WTC11 (cell line): ENCODE results near the gene MAP6D1.

Source experiments
- CREB1 ChIP-seq: sonication (generic); formaldehyde crosslinking; IDR thresholded peaks from 2 replicates; pipeline ENCODE4 v1.8.0; 2023; ENCODE audit warnings: mild to moderate bottlenecking, missing genetic modification reagents
- FOXJ3 ChIP-seq: sonication (generic); formaldehyde crosslinking; IDR thresholded peaks from 2 replicates; pipeline ENCODE4 v1.9.0; 2021; ENCODE audit warnings: missing genetic modification reagents, mild to moderate bottlenecking, borderline replicate concordance
- FOXK1 ChIP-seq: sonication (generic); formaldehyde crosslinking; IDR thresholded peaks from 2 replicates; pipeline ENCODE4 v1.8.0; 2022; ENCODE audit warnings: mild to moderate bottlenecking, moderate library complexity, missing genetic modification reagents
- GABPB1 ChIP-seq: sonication (generic); formaldehyde crosslinking; IDR thresholded peaks from 2 replicates; pipeline ENCODE4 v1.8.1; 2023; ENCODE audit warnings: mild to moderate bottlenecking, missing genetic modification reagents
- MLX ChIP-seq: sonication (generic); formaldehyde crosslinking; IDR thresholded peaks from 2 replicates; pipeline ENCODE4 v1.8.1; 2023; ENCODE audit warnings: mild to moderate bottlenecking, missing genetic modification reagents, moderate library complexity
- PRRX2 ChIP-seq: fragments of 250-450 bp; sonication (Bioruptor Pico); IDR thresholded peaks from 2 replicates; pipeline ENCODE4 v1.8.0; 2021; ENCODE audit warnings: mild to moderate bottlenecking
- TF ChIP-seq, protein P1 (sequence below): fragments of 200-600 bp; IDR thresholded peaks from 2 replicates; pipeline ENCODE4 v1.8.0; 2022; ENCODE audit warnings: antibody characterized with exemption
- TF ChIP-seq, protein P2 (sequence below): sonication (generic); formaldehyde crosslinking; IDR thresholded peaks from 2 replicates; pipeline ENCODE4 v1.8.1; 2023; ENCODE audit warnings: mild to moderate bottlenecking, missing genetic modification reagents

- no peak for TF ChIP-seq FOXK1 (CRISPR knock-in tag)
- TF ChIP-seq PRRX2 (CRISPR knock-in tag) = no peak
- no peak for TF ChIP-seq MLX (CRISPR knock-in tag)
- no peak for TF ChIP-seq GABPB1 (CRISPR knock-in tag)
- TF ChIP-seq, protein P1, sequence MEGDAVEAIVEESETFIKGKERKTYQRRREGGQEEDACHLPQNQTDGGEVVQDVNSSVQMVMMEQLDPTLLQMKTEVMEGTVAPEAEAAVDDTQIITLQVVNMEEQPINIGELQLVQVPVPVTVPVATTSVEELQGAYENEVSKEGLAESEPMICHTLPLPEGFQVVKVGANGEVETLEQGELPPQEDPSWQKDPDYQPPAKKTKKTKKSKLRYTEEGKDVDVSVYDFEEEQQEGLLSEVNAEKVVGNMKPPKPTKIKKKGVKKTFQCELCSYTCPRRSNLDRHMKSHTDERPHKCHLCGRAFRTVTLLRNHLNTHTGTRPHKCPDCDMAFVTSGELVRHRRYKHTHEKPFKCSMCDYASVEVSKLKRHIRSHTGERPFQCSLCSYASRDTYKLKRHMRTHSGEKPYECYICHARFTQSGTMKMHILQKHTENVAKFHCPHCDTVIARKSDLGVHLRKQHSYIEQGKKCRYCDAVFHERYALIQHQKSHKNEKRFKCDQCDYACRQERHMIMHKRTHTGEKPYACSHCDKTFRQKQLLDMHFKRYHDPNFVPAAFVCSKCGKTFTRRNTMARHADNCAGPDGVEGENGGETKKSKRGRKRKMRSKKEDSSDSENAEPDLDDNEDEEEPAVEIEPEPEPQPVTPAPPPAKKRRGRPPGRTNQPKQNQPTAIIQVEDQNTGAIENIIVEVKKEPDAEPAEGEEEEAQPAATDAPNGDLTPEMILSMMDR = no peak
- TF ChIP-seq FOXJ3 (CRISPR knock-in tag) = no peak
- TF ChIP-seq CREB1 = no peak
- TF ChIP-seq, protein P2, sequence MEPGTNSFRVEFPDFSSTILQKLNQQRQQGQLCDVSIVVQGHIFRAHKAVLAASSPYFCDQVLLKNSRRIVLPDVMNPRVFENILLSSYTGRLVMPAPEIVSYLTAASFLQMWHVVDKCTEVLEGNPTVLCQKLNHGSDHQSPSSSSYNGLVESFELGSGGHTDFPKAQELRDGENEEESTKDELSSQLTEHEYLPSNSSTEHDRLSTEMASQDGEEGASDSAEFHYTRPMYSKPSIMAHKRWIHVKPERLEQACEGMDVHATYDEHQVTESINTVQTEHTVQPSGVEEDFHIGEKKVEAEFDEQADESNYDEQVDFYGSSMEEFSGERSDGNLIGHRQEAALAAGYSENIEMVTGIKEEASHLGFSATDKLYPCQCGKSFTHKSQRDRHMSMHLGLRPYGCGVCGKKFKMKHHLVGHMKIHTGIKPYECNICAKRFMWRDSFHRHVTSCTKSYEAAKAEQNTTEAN (CRISPR knock-in tag) = no peak
These were observed 6.4 kb downstream of the MAP6D1 start for GRCh38 chr3:183818706-183819624.
